IPS-NIHi7 (cell line): ENCODE results near the gene TMEM272.

Experiments used
- DNase-seq: peaks from one replicate; pipeline ENCODE4 v3.0.0; 2012; ENCODE audit warnings: mixed read lengths; ENCODE audit errors: extremely low spot score

Gene TMEM272, protein sequence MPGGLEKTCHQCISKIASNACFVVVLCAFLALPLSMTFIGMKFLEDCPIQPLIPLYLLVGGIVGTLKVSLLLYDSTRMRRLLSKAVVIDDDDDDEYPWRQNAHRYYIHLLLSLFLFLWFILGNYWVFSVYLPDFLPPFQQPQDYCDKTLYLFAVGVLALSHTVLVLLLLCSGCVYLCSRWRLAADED

DNA sequence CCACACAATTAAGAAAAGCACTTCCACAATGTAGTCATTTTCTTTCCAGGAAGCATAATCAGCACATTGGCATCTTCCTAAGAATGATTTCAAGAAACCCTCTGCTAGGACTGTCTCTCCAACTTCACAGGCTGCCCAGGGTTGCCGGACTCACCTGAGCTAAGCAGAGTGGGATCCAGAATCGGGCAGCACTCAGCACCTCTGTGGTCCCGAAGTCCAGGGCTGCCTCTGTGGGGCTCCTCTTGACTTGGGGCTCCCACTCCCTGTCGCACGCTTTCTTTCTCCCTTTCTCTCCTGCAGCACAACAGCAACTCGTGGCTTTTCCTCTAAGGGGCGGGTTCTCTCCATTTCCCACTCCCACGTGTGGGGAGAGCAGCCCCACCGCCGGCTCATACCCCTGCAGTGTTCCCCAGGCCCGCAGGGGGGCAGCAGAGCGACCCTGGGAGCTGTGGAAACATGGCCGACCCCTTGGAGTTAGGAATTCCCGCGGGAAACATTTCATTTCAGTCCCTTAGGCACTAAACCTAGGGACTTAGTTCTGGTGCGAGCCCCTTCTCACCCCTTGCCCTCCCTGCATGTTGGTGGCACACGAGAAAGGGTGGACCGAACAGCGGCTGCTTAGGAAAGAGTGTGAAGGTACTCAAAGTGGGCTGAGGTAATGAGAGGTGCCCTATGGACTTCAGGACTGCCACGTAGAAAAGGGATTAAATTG is at the start of gene TMEM272:
Gene TMEM272 (minus strand): TSS at position 316 of the 712 bp plus-strand sequence. CDS start 6,647 bp downstream, outside the sequence.
- peak; percentile 90 for DNase-seq

DNA sequence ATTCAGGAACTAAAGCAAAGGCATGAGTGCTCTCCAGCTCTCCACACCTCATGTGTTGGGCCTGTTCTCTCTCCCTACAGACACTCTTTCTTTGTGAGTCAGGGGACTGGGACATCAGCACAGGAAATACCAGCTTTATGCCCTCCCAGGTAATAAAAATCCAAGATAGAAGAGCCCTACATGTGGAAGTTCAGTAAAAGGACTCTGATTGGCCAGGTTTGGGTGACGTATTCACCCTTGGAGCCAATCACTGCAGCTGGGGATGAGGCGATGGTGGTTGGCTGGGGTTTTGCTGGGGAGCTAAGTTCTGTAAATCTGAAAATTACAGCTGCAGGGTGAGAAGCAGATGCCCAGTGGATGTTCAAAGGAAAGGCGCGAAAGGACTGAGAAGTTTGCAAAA is 49.3 kb upstream of the TMEM272 start:
- peak; percentile 58 for DNase-seq

GRCh38 chr13:51892657-51893056 is 47.7 kb upstream of the TMEM272 start:
- no peak for DNase-seq

GRCh38 chr13:51887468-51887867 is 42.5 kb upstream of the TMEM272 start:
- DNase-seq, result no peak

- no peak for DNase-seq
Observed at GRCh38 chr13:51885651-51886050, 40.7 kb upstream of the TMEM272 start.

GRCh38 chr13:51883226-51883600 is 38.2 kb upstream of the TMEM272 start:
- no peak for DNase-seq

GRCh38 chr13:51882570-51883225 is 37.7 kb upstream of the TMEM272 start:
- DNase-seq, result no peak

DNA sequence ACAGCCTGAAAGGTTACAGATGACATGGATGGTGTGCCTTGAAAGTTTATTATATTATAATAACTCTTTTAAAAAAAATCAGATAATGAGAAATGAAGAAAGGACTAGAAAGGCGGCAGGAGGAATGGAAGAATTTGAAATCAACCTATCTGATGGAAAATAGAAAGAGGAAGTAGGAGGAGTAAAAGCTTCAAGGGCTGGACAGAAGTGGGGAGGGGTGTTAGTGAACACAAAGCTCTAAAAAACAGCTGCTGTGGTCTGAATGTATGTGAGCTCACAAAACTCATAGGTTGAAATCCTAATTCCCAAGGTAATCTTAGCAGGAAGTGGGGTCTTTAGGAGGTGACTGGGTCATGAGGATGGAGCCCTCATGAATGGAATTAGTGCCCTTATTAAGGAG is 36.3 kb upstream of the TMEM272 start:
- DNase-seq, result no peak

GRCh38 chr13:51879133-51879532 is 34.2 kb upstream of the TMEM272 start:
- no peak for DNase-seq

- no peak for DNase-seq
Observed at GRCh38 chr13:51874651-51875050, 29.7 kb upstream of the TMEM272 start.

DNA sequence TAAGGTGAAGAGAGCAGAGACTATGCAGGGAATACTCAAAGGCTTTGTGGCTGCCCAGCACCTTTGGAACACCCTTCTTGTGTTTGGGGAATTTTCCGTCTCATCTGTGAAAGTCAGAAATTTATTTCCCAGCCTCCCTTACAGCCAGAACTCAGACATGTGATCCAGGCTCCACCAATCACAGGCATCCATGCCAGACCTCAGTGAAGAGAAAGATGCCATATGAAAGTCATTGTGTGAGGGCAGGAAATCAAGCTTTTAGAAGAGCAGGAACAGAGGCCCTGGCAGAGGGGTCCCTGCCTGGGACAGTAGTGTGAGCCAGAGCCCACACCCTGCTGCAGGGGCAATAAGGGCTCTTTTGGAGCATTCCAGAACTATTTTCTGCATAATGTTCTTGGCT is 28.9 kb upstream of the TMEM272 start:
- DNase-seq, result no peak

DNA sequence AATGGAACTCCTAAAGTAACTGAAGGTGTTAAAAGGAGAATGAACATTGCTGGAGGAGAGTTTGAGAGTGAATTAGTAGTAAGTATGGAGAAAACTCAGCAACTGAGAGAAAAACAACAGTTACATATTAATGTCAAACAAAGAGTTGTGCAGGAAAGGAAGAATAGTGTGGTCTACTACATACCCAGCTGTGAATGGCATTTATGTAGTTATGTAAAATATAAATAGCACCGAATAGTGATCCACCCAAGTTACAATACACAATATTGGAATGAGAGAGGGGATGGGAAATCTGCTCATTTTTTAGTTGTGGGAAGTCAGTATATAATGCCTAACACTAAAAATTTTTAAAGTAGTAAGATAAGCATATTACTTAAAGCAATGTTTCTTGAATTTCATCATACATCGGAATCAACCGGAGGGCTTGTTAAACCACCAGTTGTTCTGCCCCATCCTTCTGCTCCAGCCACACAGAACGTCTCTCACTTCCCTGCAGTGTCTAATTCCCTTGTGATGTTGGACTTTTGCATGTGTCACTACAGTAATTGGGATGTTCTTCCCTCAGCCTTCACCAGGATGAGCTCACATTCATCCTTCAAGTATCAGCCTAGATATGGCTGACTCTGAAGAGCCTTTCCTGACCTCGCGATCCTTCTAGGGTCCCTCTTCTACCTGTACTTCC is 28.3 kb upstream of the TMEM272 start:
- no peak for DNase-seq

DNA sequence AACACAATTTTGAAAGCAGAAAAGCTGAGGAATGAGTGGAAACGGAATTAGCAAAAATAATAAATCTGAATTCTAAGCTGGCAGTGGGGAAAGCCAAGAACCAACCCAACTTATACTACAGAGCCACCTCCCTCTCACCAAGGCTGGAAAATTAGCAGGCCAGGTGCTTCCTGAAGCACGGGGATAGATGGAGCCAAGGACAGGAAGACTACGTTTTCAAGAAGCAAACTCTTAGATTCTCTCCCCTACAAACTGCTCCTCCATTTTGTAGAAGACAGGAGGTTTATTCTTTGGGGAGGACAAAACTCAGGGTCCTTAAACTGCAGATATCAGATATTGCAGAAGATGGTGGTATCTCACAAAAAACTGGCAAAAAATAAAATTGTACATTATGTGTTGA is 25.6 kb upstream of the TMEM272 start:
- DNase-seq, result no peak

GRCh38 chr13:51869916-51870315 is 24.9 kb upstream of the TMEM272 start:
- no peak for DNase-seq

- DNase-seq, result no peak
Observed at GRCh38 chr13:51867062-51867461, 22.1 kb upstream of the TMEM272 start.

DNA sequence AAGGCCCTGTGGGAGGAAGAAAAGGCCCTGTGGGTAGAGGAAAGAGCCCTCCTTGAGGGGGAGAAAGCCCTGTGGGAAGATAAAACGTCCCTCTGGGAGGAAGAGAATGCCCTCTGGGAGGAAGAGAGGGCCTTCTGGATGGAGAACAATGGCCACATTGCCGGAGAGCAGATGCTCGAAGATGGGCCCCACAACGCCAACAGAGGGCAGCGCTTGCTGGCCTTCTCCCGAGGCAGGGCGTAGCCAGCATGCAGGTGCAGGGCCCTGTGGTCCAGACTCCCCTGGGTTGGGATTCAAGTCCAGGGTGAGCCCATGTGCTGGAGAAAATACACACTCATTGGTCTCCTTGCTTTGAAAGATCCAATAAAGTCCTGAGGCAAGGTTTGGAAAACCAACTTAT is 20.9 kb upstream of the TMEM272 start:
- DNase-seq, result peak; percentile 57

GRCh38 chr13:51862957-51863356 is 18.0 kb upstream of the TMEM272 start:
- no peak for DNase-seq

DNA sequence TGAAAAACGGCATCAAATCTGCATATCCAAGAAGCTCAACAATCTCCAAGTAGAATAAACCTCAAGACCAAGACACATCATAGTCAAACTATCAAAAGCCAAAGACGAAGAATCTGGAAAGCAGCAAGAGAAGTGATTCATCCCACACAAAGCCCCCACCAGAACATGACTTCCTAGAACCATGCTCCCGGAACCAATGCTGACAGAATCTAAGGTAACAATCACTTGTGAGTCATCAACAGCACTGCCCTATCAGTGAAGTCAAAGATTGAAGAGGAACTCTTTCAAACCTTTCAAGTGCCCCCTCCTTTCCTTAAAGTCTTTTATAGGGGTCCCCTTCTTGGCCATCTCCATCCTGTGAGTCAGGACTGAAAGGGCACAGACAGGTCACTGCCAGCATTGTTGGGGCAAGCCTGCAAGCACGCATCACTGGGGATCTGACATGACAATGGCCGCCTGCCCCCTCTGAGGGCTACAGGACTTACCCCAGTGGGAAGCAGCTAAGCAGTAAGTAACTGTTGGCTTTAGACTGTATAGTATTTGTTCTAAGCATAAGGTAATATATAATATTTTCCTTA is 16.8 kb upstream of the TMEM272 start, which contains the start of gene CCDC70:
Gene CCDC70 (plus strand): TSS at position 247 of the 578 bp plus-strand sequence. CDS start 3,443 bp downstream, outside the sequence.
- no peak for DNase-seq

DNA sequence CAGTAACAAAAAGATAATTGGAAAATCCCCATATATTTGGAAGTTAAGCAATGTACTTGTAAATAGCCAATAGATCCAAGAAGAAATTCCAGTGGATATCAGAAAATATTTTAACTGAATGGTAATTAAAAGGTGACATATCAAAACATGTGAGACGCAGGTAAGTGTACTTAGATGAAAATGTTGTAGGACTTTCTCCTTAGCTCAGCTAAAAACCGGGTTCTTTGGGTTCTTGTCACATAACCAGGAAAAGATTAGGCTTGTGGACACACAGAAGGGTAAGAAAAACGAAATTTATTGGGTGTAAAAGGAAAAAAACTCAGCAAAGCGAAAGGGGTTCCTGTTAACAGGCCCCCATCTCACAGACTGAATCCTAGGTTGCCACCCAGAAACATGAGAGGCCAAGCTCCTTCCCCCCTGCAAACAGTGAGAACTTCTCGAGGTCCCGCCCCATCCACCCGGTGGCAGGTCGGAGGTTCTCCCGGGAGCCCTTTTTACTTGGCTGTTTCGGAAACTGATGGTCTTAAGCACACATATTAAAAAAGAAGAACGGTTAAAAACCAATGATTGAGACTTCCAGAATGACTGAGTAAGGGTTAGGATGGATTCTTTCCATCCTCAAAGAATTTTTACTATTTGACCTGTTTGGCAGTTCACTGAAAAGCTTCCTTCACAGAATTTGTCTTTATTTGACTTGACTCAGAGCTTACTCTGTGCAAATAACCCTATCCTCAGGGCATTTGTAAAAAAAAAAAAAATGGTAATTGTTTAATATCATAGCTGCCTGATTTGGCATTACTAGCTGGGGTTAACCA is 13.7 kb upstream of the TMEM272 start:
- DNase-seq, result no peak

- no peak for DNase-seq
Observed at GRCh38 chr13:51856998-51857397, 12.0 kb upstream of the TMEM272 start.
